ENCODE data around the gene PTER.
A peak's percentile ranks its signal among the peaks of the same experiment; 100 is the strongest.

PTER gene

GRCh38 chr10:16436758-16437539 lies at the start of gene PTER:
TSS of gene PTER (plus strand) at chr10:16437010. CDS start at chr10:16484385, 47,375 bp downstream.
- DNase-seq (ENCODE audit: low read depth), result peak; percentile 96

GRCh38 chr10:16392531-16393069 lies 44.2 kb upstream of the PTER start:
- DNase-seq (ENCODE audit: low read depth), result no peak

- DNase-seq (ENCODE audit: low read depth), result no peak
Measured at GRCh38 chr10:16393271-16393858, 43.4 kb upstream of the PTER start.

GRCh38 chr10:16401416-16401815 lies 35.4 kb upstream of the PTER start:
- DNase-seq (ENCODE audit: low read depth), result no peak

- peak; percentile 4 for DNase-seq (ENCODE audit: low read depth)
Measured at GRCh38 chr10:16408379-16408778, 28.4 kb upstream of the PTER start.

- DNase-seq (ENCODE audit: low read depth), result no peak
Measured at GRCh38 chr10:16417341-16417740, 19.5 kb upstream of the PTER start.

GRCh38 chr10:16423599-16423998 lies 13.2 kb upstream of the PTER start:
- no peak for DNase-seq (ENCODE audit: low read depth)

- DNase-seq (ENCODE audit: low read depth), result no peak
Measured at GRCh38 chr10:16425449-16425848, 11.4 kb upstream of the PTER start.

GRCh38 chr10:16429539-16429938 lies 7.3 kb upstream of the PTER start:
- DNase-seq (ENCODE audit: low read depth), result no peak

GRCh38 chr10:16436367-16436757 lies 448 bp upstream of the PTER start:
- DNase-seq (ENCODE audit: low read depth), result no peak

- no peak for DNase-seq (ENCODE audit: low read depth)
Measured at GRCh38 chr10:16437540-16437894, 707 bp downstream of the PTER start.

- DNase-seq (ENCODE audit: low read depth), result peak; percentile 33
Measured at GRCh38 chr10:16439295-16439694, 2.5 kb downstream of the PTER start.

GRCh38 chr10:16440396-16441133 lies 3.8 kb downstream of the PTER start:
- DNase-seq (ENCODE audit: low read depth), result peak; percentile 2

- DNase-seq (ENCODE audit: low read depth), result peak; percentile 57
Measured at GRCh38 chr10:16441173-16441840, 4.5 kb downstream of the PTER start.

- DNase-seq (ENCODE audit: low read depth), result no peak
Measured at GRCh38 chr10:16442914-16443313, 6.1 kb downstream of the PTER start.

- no peak for DNase-seq (ENCODE audit: low read depth)
Measured at GRCh38 chr10:16445770-16446469, 9.1 kb downstream of the PTER start.

GRCh38 chr10:16449454-16449853 lies 12.6 kb downstream of the PTER start:
- no peak for DNase-seq (ENCODE audit: low read depth)

- no peak for DNase-seq (ENCODE audit: low read depth)
Measured at GRCh38 chr10:16458166-16458955, 21.6 kb downstream of the PTER start.

GRCh38 chr10:16459423-16459939 lies 22.7 kb downstream of the PTER start:
- no peak for DNase-seq (ENCODE audit: low read depth)

- DNase-seq (ENCODE audit: low read depth), result no peak
Measured at GRCh38 chr10:16466001-16466400, 29.2 kb downstream of the PTER start.

GRCh38 chr10:16470747-16471146 lies 33.9 kb downstream of the PTER start:
- DNase-seq (ENCODE audit: low read depth), result no peak

All from EH (cell line).